Hypothalamus (tissue), 51 donors: ENCODE data around the gene NUDT8.
"Not testable (repeated sequence)": the region's sequence is repeated elsewhere in the genome, so short reads cannot be mapped to it uniquely, and the experiment has no call there.

Experiments
- DNase-seq, 51 donors: peaks; one replicate each; lab custom pipeline; 2025; lab: John Stamatoyannopoulos, UW

The NUDT8 gene

GRCh38 chr11:67662142-67662834, 32.6 kb upstream of the NUDT8 start:
- DNase-seq = no peak

- DNase-seq = not testable (repeated sequence)
Measured at GRCh38 chr11:67660752-67661151, 31.0 kb upstream of the NUDT8 start.

- not testable (repeated sequence) for DNase-seq
Measured at GRCh38 chr11:67659651-67660165, 30.0 kb upstream of the NUDT8 start.

- no peak for DNase-seq
Measured at GRCh38 chr11:67657300-67657699, 27.6 kb upstream of the NUDT8 start.

GRCh38 chr11:67656278-67656922, 26.7 kb upstream of the NUDT8 start:
- no peak for DNase-seq

- no peak for DNase-seq
Measured at GRCh38 chr11:67654225-67654624, 24.5 kb upstream of the NUDT8 start.

GRCh38 chr11:67652965-67653845, 23.5 kb upstream of the NUDT8 start:
- DNase-seq = no peak

- no peak for DNase-seq
Measured at GRCh38 chr11:67651976-67652781, 22.4 kb upstream of the NUDT8 start.

- DNase-seq = no peak
Measured at GRCh38 chr11:67649634-67650510, 20.1 kb upstream of the NUDT8 start.

GRCh38 chr11:67648796-67649613, 19.3 kb upstream of the NUDT8 start:
- DNase-seq = peak in 8 of 51 donors; percentile 7 to 28 (median 18)

GRCh38 chr11:67648140-67648795, 18.5 kb upstream of the NUDT8 start:
- peak in 1 of 51 donors; percentile 11 for DNase-seq

- no peak for DNase-seq
Measured at GRCh38 chr11:67647471-67647870, 17.7 kb upstream of the NUDT8 start.

GRCh38 chr11:67646535-67647336, 17.0 kb upstream of the NUDT8 start:
- no peak for DNase-seq

- no peak for DNase-seq
Measured at GRCh38 chr11:67645521-67646461, 16.1 kb upstream of the NUDT8 start.

GRCh38 chr11:67644472-67645418, 15.0 kb upstream of the NUDT8 start:
- DNase-seq = no peak
